ACHN (cell line): Measurements from ENCODE around the gene TMEM163.

ENCODE experiments used
- DNase-seq: peaks from one replicate; pipeline ENCODE4 v3.0.0-alpha.2; 2015
- in situ Hi-C: cut with HindIII; loops from 2 replicates; pipeline ENCODE4 v1.10.0; 2017; ENCODE audit warnings: low sequenced_read_pairs, low pct_ligation_motif_present, low pct_unique_long_range_greater_than_20kb

The TMEM163 gene

DNA sequence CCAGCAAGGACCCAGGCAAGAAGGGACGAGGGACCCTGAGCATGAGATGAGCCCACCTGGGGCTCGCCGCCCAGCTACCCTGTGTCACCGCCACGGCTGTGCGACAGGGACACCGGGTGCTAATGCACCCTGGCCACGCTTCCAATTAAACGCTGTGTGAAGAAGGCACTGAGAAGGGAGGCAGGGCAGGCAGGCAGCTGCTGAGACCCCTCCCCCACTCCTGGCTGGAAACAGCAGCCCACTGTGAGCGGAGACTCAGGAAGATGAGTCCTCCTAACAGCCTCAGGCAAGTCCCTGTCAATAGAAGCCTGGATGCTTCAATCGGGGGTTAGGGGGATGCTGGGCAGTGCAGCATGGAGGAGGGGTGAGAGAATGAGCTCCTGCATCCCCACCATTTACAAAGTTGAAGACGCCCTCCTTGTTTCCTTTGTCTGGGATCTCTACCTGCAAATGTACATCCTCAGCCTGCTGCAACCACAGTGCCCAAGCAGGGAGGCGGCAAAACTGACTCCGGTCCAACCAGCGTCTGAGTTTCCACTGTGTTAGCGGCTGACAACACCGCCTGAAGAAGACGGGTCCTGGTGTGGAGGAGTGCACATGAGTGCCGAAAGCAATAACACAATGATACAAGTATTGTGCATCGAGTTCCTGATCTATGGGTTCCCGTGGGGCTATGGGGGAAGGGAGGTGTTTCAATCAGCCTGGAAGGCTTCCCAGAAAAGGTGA is 12.8 kb downstream of the TMEM163 start:
- DNase-seq, result no peak
- in situ Hi-C loops, result no loop called here

GRCh38 chr2:134704173-134704572 is 14.6 kb downstream of the TMEM163 start:
- DNase-seq, result no peak

DNA sequence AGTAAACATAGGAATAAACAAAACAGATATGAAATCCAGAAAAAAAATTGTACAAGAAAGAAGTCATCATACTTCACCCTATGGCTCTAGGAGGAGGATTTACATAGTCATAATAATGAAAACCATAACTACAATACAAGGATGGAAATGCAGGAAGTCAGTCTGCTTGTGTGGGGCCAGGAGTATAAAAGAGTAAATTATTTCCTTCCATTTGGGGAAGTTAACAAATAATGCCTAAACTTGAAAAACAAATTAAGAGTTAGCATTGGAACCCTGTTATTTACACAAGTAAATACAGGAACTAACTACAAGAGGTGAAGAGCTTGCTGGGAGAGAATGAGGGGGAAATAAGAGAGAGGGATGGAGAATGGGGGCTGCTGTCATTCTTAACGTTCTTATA is 15.4 kb downstream of the TMEM163 start:
- no peak for DNase-seq
- in situ Hi-C loops, result no loop called here

More at GRCh38 chr2:134704173-134704572, 14.6 kb downstream of the TMEM163 start:
- in situ Hi-C loops, result no loop called here

GRCh38 chr2:134700730-134701129 is 18.1 kb downstream of the TMEM163 start:
- in situ Hi-C loops, result no loop called here
- no peak for DNase-seq

DNA sequence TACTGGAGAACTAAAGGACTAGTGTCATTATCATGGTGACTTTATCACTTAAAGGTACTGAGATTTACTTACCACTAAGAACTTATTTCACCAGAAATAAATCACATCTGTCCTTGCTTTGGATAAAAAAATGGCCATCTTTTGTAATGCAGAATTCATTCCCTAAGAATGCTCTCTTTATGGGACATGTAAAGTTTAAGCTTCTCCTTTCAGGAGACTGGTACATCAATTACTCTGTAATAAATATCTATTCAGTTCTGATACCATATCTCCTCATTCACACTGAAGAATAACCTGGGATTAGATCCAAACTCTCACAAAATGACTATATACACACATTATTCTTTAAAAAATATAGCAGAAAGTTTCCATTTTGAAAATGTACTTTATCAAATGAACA is 24.4 kb downstream of the TMEM163 start:
- in situ Hi-C loops, result no loop called here
- no peak for DNase-seq

GRCh38 chr2:134693359-134694330 is 25.2 kb downstream of the TMEM163 start:
- no peak for DNase-seq
- in situ Hi-C loops, result no loop called here

- no peak for DNase-seq
- in situ Hi-C loops, result no loop called here
These were observed 26.3 kb downstream of the TMEM163 start for GRCh38 chr2:134692499-134692898.

DNA sequence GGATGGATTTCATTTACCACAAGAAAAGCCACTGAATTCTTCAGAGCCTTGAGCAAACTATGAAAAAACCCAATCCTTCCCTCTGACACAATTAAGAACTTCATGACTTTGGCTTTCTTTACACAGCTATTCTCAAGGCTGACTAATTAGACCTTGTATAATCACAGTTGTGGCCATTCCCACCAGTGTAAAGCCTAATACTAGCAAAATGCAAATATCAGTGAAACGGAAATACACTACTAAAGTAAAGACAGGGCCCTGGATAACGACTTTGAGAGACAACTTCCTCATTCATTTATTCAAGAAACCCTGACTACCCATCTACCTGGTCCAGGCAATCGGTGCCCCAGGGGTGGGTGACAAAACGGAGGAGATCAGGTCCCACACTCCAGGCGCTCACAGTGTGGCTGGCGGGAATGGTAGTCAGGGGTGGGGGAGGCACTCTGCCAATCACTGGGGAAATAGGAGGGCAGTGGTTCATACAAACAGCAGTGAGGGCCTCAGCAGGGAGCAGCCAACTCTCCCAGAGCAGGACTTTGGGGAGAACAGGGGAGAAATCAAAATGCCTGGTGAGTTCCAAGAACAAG is 28.1 kb downstream of the TMEM163 start:
- in situ Hi-C loops, result no loop called here
- DNase-seq, result no peak

DNA sequence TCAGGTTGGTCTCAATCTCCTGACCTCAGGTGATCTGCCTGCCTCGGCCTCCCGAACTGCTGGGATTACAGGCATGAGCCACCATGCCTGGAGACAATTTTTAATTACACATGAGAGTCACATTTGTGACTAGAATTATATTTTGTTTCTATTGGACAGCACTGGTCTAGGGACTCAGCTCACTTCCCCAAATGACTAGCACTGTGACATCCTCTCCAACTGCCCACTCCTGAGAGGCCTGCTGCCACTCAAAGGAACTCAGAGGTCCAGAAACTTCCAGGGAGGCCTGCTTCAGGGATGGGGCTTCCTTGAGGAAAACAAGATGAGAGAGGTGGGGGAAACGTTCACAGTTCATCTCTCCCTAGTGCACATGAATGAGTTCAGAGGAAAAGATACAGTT is 29.5 kb downstream of the TMEM163 start:
- no peak for DNase-seq
- in situ Hi-C loops, result no loop called here

DNA sequence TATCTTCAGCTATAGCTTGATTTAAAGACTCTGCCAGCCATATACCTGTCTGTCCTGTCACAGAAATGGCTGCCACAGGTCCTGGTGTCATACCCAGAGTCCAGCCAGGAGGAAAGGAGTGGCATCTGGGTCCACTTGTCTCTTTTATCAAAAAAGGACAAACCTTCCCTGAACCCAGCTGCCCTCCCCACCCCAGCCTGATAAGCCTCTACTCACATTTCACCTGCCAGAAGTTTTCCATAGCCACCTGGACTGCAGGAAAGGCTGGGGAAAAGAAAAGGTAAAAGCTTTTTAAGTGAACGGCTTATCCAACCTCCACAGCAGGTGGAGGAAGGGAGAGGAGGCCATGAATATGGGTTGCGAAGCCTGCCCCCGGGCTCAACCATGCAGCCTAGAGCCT is 32.8 kb downstream of the TMEM163 start:
- no peak for DNase-seq
- in situ Hi-C loops, result no loop called here

DNA sequence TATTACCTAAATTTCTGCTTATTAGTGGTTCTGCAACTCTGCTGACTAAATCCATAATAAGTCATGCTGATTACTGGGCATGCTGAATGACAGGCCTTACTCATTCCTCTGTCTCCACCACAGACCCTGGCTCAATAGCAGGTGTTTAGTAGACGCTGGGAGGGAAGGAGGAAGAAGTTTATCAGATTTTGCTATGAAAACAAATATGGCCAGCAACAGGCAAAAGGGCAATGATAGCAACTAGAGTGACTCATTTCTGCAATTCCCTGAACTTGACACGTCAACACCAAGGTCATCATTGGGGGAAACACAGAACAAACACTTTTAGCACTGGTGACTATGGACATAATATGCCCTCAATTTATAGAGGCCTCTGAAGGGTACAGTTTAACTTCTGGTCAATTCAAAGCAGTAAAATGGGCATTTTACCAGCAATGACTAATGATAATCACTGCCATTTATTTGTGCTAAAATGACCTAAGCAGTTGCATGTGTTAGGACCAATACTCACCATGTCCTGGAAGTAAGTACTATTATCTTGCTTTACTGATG is 35.2 kb downstream of the TMEM163 start:
- in situ Hi-C loops, result no loop called here
- no peak for DNase-seq

DNA sequence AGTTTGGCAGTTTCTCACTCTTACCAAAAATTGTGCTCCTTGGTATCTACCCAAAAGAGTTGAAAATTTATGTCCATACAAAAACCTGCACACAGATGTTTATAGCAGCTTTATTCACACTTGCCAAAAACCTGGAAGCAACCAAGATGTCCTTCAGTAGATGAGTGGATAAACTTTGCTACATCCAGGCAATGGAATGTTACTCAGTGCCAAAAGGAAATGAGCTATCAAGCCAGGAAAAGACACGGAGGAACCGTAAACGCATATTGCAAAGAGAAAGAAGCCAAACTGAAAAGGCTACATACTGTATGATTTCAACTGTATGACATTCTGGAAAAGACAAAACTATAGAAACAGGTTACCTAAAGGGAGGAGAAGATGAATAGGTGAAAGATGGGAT is 36.1 kb downstream of the TMEM163 start:
- no peak for DNase-seq
- in situ Hi-C loops, result no loop called here

DNA sequence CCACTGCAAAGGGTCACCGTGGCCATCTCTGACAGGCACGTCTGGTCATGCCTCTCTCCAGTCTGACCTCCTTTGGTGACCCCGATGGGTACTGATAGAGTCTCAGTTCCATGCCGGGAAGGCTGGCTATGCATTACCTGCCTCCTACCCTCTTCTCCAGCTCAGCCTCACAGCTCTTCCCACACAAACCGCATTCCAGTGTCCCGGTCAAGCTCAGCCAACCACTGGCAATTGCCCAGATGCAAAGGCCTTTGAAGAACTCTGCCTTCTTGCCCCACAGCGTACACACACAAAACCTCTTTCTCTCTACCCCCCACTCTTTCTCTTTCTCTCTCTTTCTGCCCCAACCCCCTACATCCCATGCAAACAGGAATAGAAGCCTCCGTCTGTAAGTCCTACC is 37.6 kb downstream of the TMEM163 start:
- in situ Hi-C loops, result no loop called here
- DNase-seq, result no peak

GRCh38 chr2:134679745-134680144 is 39.1 kb downstream of the TMEM163 start:
- in situ Hi-C loops, result no loop called here
- no peak for DNase-seq

DNA sequence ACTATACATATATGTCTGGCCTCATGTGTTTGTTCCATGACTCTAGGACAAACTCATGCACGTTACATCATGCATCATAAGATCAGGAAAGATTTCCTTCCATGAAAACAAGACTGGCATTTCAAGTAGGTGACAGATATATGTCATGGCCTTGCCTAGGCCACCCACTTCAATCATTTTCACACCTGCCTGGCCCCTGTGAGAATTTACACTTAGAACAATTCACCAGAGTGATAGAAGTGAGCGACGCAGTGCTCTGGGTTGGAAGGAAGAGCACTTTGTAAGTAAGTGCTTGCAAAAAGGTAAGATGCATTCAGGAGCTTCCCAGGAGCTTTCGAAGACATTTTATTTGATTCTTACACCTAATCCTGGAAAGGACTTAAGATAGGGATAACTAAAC is 39.5 kb downstream of the TMEM163 start:
- DNase-seq, result no peak
- in situ Hi-C loops, result no loop called here

DNA sequence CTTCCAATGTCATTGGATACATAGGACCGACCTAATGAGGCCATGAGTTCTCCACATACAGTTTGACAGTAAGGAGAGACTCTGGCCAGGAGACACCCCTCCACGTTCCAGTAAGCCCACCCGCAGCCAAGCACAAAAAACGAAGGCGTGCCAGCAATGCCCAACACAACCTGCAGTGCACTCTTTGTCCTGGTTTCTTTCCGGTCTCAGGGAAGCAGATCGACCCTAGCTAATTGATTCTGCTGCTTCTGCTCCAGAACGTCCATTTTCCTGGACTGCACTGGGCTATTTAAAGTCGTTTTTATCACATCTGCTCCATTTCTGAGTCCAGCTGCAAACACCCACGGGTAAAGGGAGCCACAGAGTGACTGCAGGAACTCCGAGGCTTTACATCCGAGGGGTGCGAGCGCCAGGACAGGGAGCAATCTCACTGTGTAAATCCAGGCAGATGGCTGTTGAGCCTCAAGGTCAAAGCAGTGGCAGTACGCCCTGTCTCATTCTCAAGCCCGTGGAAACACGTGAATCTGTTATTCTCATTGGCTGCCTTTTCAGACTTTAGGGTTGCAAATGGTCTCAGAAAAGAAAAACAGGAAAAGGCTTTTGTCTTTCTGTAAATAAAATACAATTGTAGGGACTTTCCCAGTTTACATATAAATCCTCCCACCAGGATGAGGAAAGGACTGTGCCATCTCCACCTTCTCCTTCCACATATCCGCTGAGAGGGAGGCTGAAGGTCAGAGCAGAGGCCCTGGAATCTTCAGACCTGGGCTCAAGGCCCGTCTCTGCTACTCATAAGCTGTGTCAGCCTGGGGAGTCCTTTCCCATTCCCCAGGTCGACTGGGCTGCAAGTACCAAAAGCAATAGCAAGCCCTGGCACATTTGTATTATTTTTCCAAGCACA is 40.7 kb downstream of the TMEM163 start:
- in situ Hi-C loops, result no loop called here
- DNase-seq, result no peak

DNA sequence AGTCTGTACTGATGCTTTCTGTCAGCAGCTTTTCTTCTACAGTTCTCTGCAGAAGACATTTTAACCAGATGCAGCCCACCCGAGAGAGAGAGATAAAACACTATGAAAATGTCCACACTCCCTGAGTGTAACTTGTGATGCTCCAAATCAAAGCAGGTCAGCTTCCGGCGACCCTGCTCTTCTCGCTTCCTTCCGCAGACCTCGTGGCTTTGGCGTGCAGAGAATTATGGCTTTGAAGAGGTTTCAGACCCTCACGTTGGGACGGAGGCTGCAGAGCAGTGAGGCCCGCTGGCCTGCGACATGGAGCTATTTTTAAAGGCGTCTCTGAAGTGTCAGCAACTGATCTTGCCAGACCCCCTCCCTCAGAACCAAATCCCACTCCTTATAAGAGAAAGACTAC is 41.8 kb downstream of the TMEM163 start:
- DNase-seq, result no peak
- in situ Hi-C loops, result no loop called here

DNA sequence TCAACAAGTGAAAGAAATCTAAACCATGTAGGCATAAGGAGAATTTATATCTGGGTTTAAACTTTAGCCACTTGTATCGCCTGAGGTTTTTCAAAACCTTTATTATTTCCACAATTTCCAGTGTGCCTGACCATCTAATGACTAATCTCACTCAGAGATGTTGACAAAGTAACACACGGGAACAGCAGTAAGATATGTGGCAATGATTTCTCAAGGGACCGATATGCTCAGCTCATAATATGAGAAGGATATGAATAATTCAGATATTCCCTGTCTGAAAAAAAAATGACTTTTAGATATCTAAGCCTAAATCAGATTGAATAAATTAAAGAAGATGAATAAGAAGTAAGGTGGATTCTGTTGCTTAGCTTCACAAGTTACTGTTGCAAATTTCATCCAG is 43.5 kb downstream of the TMEM163 start:
- in situ Hi-C loops, result no loop called here
- no peak for DNase-seq
